ENCODE measurements around the gene EFCAB11. TPM values are rescaled to one million over a fixed set of nuclear protein-coding genes. Genes with fewer than 3 reads are reported as not detected.

EFCAB11 gene, protein sequence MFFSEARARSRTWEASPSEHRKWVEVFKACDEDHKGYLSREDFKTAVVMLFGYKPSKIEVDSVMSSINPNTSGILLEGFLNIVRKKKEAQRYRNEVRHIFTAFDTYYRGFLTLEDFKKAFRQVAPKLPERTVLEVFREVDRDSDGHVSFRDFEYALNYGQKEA
- polyA plus RNA-seq: 1 to 10 TPM; 2.8 to 8.7 (median 4.8) TPM

DNA sequence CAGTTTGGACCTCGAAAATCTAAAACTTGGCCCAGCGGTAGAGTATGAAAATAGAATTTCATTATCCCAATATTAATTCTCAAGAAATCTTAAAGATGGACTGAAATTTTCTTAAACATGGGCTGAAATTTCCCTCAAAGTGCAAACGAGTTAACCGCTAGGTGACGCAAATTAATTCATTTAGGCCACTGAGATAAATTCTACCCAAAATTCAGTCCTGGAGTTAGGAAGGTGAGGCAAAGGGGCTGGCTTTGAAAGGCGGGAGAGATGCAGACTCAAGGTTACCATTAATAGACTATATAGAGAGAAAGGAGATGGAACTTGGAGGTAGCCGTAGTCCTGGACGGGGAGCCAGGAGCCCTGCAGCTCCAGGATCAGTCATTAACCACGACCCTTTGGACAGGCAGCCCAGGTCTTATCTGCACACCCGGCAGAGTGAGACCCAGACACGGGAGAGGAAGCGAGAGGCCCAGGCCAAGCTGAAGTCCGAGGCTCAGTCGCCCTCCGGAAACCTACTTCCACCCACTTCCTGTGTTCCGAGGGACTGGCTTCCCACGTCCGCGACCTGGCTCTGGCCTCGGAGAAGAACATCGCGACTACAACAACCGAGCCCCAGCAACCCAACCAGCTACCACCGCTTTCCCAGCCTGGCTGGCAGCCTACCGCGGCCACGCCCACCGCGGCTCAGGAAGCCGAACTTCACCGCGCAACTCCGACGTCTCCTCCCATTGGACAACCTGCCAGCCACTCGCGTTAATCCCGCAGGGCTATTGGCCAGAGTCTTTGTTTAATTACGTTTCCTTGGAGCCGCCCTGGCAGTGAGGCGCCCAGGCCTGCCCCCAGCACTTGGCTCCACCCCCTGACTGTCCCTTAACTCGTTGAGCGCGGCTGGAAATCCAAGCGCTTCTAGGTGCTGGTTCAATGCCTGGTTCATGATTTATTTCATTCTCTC, at the start of gene EFCAB11:
EFCAB11 (minus strand) TSS at position 661 of the 952 bp plus-strand sequence; CDS start at position 591, 70 bp downstream.
- 2 to 3% (median 3%) methylated on average over 44 of the region's 44 CpGs for WGBS, 3 donors
- peak within 1 kb of the TSS; percentile 58 for H3K27ac ChIP-seq (ENCODE audit: low read depth, low read length)

DNA sequence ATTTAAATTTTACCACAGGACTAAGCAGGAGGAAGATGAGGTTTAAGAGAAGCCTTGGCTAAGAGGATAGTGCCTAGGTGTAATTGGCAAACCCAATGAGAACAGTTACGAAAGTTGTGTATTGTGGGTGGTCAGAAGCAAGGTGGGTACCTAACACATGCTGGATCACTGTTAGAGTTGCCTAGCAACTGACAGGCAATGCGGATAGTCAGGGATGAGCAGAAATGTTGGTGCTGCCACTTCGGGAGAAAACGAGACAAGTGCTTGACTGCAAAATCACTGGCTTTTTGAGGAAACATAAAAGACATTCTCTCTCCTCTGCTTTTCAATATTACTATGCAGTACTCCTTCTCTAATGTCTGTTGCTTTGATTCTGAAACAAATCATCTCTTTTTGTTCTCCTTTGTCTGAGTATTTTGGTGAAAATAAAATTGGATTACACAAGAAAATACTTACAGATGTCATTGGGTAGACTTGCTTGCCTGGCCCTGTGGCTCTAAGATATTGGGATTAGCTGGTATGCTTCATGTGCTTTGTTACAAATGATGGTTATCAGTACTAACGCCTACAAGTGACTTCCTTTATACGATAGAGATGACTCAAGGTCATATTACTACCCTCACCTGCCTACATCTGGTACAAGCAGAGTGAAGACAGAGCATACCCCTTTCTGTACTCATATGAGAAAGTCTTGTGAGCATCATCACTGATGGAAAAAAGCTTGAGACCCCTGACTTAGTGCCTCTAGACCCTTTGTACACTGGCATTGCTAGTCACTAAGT, 49.2 kb upstream of the EFCAB11 start:
- no peak overlapping the region for H3K27ac ChIP-seq (ENCODE audit: low read depth, low read length)
- WGBS, 3 donors: 83 to 93% (median 86%) methylated on average over 6 of the region's 6 CpGs

DNA sequence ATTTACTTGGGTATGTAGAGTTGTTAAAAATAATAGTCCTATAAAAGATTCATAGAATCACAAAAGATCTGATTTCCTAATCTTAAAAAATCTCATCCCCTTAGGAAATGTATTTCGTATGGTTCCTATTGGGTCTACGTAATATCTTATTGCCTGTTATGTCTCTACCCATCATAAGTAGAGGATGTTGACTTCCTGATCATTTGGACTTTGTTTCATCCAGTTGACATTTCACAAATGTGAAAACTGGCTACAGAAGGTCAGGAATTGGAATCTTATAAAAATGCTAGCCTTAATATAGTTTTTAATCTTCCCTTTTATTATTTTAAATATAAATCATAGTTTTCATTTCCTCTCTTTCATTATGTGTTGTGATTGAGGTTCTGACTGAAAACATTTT, 46.4 kb upstream of the EFCAB11 start:
- H3K27ac ChIP-seq (ENCODE audit: low read depth, low read length): no peak overlapping the region
- 74 to 90% (median 86%) methylated on average over 2 of the region's 2 CpGs for WGBS, 3 donors

DNA sequence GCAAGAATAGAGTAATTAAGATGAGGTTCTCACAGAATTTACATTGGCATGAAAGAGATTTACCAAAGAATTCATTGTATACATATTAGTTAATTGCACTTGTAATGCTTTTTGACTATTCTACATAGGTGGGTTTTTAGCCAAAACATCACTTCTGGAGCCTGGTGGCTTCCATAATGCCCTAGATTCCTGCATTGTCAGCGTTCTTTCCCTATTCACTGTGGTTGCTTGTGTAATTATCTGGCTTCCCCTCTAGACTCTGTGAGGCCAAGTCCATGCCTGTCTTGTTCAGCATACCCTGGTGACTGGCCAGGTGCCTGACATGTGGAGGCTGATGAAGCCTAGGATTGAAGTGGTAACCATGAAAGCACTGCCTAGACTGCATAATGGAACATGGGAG, 42.4 kb upstream of the EFCAB11 start:
- H3K27ac ChIP-seq (ENCODE audit: low read depth, low read length): no peak overlapping the region
- 56 to 100% (median 69%) methylated on average over 1 of the region's 1 CpG for WGBS, 3 donors

DNA sequence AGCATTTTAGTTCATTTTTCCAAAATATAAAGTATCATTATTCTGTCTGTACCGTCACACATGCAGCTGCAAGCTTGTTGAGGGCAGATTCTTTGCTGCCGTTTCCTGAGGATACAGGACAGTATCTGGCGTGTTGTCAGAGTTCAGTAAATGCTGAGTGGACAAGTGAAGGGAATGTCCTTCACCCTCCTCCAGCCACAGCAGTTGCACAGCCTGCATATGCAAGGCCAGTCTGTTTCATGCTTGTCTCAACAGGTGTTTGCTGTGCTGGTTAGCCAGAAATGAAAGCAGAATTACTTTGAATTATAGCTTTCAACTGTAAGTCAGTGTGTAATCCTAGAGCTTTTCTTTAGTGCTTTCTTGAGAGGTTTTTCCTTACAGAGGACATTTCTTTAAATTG, 37.7 kb upstream of the EFCAB11 start:
- H3K27ac ChIP-seq (ENCODE audit: low read depth, low read length): no peak overlapping the region
- 91 to 95% (median 94%) methylated on average over 3 of the region's 3 CpGs for WGBS, 3 donors

DNA sequence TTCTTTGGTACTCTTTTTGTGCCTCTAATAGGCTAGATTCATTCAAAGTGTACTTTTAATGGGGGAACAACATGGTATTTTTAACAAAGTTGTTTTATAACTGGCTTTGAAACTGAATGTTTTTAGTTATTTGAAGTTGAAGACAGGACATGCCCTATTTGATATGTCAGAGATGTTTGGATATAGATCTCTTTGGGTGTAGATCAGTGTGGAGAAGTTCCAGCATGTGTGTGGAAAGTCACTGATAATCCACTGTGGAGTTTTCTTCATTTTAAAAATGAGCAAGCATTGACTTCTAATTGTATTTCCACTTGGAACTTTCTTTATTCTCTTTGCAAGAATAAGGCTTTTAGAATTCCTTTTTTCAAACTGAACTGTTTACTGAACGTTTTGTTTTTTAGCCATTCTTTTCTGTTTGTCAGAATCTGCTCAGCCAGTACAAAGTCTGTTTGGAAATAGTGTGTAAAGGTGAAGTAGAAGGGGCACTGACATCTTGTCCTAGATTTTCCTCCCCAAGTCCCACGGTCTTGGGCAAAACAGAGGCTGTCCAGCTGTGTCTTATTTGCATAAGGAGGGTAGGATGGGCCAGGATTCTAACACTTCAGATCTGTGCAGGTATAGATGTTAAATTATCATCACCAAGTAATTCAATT, 36.2 kb upstream of the EFCAB11 start:
- no peak overlapping the region for H3K27ac ChIP-seq (ENCODE audit: low read depth, low read length)
- 59 to 68% (median 66%) methylated on average over 2 of the region's 2 CpGs for WGBS, 3 donors

DNA sequence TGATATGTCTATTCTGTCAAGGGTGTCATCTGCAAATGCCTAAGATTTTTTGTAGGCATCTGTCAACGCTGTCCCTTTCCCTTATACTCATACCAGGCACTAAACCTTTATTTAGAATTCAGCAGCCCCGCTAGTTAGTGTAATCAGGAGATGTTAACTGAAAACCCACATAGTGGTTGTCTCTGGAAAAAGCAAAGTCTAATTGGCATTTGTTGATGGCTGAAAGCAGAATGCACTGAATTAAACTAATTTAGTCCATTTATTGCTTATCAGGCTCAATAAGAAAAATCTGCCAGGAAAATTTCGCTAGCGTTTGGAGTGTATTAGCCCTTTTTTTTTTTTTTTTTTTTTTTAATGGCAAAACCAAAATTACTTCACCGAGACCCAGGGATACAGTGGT, 35.7 kb upstream of the EFCAB11 start:
- WGBS, 3 donors: 91 to 96% (median 93%) methylated on average over 5 of the region's 5 CpGs
- H3K27ac ChIP-seq (ENCODE audit: low read depth, low read length): no peak overlapping the region

DNA sequence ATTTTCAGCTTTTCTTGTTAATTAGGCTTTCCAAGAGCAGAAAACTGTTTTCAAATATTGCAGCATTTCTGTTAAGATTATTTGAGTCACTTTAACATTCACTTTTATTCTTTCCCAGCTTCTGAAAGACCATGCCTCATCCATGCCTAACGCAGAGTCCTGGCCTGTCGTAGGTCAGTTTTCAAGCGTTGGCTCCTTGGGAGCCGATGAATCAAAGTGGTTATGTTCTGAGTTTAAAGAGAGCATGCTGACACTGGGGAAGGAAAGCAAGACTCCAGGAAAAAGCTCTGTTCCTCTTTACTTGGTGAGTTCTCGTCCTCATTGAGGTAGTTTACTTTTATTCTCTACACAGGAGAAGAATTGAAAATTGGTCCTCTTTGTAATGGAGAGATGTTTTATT, 34.3 kb upstream of the EFCAB11 start:
- WGBS, 3 donors: 92 to 97% (median 93%) methylated on average over 5 of the region's 5 CpGs
- no peak overlapping the region for H3K27ac ChIP-seq (ENCODE audit: low read depth, low read length)

DNA sequence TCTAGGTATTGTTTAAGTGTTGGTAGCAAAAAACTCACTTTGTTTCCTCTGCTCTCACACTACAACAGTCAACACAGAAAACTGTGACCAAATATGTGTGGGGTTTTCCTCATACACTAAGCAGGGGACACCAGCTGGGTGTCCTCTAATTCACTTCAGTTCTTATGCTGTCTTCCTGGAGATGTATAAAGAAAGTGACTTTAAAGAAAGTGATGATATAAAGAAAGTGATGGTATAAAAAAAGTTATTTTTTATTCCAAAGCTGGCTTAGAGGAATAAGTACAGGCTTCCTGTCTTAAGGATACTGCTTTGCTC, 32.6 kb upstream of the EFCAB11 start:
- H3K27ac ChIP-seq (ENCODE audit: low read depth, low read length): no peak overlapping the region

DNA sequence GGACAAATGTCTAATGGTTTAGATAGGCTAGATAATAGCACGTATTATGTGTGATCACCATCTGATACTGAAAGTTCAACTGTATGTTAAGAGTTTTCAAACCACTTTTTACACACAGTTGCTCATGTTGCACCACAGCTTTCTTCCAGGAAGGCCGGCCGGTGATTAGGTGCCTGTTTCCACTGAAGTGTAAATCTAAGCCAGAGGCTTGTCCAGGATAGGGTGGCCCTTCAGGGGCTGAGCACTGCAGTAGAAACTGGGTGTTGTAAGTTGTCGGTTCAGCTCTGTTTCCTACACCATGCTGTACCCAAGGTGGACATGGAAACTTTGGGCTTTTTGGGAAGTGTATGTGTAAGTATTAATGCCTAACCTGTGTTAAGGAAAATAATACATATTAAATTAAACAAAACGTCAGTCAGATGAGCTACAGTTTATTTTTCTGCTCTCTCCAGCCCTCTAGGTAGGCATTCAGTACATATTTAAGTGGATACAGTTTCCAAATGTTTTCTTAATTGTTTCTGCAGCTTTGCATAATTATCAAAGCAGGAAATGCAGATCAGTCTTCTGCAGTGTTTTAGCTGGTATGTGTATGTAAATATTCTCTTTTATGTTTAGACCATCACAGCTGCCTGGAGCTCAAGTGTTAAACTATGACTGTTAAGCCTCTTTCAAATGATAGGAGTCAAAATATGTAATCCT, 32.1 kb upstream of the EFCAB11 start:
- 84 to 89% (median 86%) methylated on average over 5 of the region's 5 CpGs for WGBS, 3 donors
- H3K27ac ChIP-seq (ENCODE audit: low read depth, low read length): no peak overlapping the region

DNA sequence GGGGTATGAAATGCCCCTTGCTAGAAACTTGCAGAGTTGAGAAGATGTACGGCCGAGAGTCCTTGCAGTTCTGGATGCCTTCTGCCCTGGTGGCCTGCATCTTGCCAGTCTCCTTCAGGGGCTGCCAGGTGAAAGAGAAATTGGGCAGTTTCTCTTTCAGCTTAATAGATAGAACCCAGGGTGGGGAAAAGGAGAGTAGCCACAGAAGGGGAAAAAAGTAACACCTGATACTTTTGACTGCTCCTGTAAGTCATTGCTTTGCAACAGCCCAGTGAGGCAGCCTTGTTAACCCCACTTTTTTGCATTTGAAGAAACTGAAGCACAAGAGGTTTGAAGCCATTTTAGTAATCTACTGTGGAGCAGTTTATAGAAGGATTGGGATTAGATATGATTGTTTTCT, 28.8 kb upstream of the EFCAB11 start:
- WGBS, 3 donors: 93 to 97% (median 95%) methylated on average over 2 of the region's 2 CpGs
- no peak overlapping the region for H3K27ac ChIP-seq (ENCODE audit: low read depth, low read length)

DNA sequence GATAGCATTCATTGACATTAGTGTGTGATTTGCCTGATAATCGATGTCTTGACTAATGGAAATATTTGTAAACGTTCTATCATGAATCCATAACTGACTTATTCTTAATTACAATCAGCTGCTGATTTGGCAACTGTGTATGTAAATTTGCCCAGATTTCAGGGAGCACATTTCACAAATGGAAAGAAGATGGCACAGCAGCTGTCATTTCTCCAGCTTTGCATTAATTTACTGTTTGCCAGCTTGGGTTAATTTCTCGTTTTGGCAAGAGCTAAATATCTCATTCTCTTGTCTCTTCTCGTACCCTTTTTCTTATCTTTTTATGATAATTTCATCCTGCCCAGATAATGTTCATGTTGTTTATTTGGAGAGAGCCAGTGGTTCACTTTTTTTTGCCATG, 24.1 kb upstream of the EFCAB11 start:
- H3K27ac ChIP-seq (ENCODE audit: low read depth, low read length): no peak overlapping the region
- WGBS, 3 donors: 69 to 87% (median 83%) methylated on average over 4 of the region's 4 CpGs

DNA sequence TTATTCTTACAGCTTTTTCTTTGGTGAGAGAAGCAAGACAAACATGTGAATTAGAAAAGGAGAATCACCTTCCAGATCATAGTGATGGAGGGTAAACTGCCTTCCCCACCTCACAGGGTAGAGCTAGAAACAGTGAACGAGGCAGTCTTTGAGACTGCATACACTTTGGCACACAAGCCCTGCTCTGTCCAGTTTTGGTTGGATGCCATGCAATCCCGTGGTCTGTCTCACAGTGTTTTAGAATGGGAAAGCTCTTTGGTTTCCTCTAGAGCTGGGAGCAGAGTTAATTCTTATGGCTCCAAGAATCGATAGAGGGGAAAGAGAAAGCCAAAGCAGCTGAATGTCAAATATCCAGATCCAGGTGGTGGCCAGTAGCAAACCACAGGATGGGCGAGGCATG, 23.1 kb upstream of the EFCAB11 start:
- H3K27ac ChIP-seq (ENCODE audit: low read depth, low read length): no peak overlapping the region
- 82 to 93% (median 89%) methylated on average over 4 of the region's 4 CpGs for WGBS, 3 donors

DNA sequence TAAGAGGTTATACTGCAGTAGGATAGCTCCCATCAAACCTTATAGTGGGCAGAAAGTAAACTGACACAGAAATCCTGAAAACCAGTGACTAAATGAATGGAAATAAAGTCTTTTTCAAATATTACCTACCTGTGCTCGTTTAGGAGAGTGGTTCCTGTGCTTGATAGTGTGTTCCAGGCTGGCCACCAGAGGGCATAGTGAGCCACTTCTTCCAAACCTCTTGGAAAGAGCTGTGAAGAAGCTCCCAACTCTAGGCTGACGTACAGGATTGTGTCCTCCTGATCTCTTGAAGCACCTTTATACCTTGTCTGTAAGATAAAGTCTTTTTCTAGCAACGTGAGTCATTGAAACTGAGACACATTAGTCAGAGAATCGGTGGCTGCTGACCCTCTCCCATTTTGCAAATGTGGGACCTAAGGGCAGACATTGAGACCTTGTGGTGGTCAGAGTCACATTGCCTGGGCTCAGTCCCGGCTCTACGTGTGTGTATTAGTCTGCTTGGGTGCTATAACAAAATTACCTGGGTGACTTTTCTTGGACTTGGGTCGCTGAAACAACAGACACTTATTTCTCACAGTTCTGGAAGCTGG, 18.8 kb upstream of the EFCAB11 start:
- 49 to 60% (median 60%) methylated on average over 7 of the region's 7 CpGs for WGBS, 3 donors

DNA sequence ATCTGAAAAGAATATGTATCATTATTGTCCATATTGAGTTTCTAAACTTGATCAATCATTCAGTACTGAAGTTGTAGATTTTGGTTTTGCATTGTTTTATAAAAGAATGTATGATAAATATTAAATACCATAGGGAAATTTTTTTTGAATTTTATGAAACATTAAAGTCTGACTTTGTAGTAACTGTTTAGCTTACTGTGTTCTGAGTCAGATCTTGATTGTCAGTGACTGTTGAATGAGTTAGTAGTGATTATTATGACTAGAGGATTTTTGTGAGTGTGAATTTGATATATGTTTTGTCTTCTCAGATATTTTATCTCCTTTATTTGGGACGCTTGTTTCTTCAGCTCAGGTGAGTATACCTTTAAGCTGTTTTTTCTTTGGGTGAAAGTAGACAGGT, 11.3 kb upstream of the EFCAB11 start:
- WGBS, 3 donors: 90 to 100% (median 98%) methylated on average over 1 of the region's 1 CpG
- H3K27ac ChIP-seq (ENCODE audit: low read depth, low read length): no peak overlapping the region

More for the DNA sequence above, 18.8 kb upstream of the EFCAB11 start:
- H3K27ac ChIP-seq (ENCODE audit: low read depth, low read length): no peak overlapping the region

DNA sequence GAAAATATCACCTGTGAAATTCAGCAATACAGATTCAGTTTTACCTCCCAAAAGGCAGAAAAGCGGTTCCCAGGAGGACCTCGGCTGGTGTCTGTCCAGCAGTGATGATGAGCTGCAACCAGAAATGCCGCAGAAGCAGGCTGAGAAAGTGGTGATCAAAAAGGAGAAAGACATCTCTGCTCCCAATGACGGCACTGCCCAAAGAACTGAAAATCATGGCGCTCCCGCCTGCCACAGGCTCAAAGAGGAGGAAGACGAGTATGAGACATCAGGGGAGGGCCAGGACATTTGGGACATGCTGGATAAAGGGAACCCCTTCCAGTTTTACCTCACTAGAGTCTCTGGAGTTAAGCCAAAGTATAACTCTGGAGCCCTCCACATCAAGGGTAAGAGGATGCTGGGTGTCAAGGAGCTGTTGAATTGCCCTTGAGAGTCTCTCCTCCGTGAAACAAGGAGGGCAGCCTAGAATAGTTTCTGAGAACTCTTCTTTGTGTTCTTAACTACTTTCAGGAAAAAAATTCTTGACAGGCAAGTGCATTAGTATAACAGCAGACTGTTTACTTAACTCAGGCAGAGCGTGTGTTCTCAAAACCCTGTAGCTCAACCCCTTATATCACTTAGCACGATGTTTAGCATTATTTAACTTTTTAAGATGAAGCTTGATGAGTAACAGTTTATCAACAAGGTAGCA, 8.9 kb upstream of the EFCAB11 start:
- WGBS, 3 donors: 89 to 94% (median 94%) methylated on average over 10 of the region's 10 CpGs
- no peak overlapping the region for H3K27ac ChIP-seq (ENCODE audit: low read depth, low read length)

DNA sequence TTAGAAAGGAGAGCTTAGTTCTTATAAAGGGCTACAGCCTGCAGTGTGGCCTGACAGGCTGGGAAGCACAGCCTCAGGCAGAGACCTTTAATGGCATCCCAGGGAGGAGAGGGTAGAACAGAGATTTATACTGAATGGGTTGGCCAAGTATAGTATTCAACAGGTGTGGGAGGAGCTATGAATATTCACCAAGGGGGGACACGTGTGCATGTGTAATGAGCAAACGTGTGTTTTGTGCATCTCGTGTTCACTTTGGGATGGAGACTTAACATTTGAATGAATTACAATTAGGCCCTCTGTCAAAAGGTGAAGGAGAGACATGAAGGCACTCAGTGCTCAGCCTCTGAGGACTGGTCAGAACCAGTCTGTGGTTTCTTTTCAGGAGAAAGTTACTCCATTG, 6.4 kb upstream of the EFCAB11 start:
- no peak overlapping the region for H3K27ac ChIP-seq (ENCODE audit: low read depth, low read length)
- 63 to 92% (median 90%) methylated on average over 3 of the region's 3 CpGs for WGBS, 3 donors

Measured in adipose tissue (tissue), 3 donors.